ENCODE measurements around the gene NET1.
"Not testable (repeated sequence)": the region's sequence is repeated elsewhere in the genome, so short reads cannot be mapped to it uniquely, and the experiment has no call there.

The NET1 gene

DNA sequence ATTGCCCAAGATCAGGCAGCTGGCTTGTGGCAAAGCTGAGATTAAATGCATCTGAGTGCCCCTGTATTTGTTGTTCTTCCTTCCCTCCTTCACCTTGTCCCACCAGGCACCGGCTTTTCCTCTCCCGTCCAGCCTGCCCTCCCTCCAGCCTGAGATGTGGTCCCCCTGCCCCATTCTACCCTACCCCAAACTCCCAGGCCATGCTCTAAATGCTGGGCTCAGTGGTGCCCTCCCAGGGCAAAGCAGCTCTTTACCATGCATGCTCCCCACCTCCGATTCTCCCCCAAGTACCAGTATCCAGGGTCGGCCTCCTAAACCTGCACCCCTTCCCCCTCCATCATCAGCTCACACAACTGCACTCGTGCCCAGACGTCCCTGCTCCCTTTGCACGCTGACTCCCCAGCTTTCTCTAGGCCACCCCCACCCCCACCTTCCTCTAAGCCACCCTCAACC lies 50.5 kb downstream of the NET1 start:
- H3K4me3 Mint-ChIP-seq, result no peak overlapping the region
- no peak overlapping the region for H3K27ac Mint-ChIP-seq
- peaks cover 8% of the 10 kb centered on the region for H3K4me1 Mint-ChIP-seq
- no peaks in the 10 kb centered on the region for H3K9me3 Mint-ChIP-seq
- no peaks in the 10 kb centered on the region for H3K27me3 Mint-ChIP-seq
- H3K36me3 Mint-ChIP-seq, result peaks cover under 1% of the 10 kb centered on the region

DNA sequence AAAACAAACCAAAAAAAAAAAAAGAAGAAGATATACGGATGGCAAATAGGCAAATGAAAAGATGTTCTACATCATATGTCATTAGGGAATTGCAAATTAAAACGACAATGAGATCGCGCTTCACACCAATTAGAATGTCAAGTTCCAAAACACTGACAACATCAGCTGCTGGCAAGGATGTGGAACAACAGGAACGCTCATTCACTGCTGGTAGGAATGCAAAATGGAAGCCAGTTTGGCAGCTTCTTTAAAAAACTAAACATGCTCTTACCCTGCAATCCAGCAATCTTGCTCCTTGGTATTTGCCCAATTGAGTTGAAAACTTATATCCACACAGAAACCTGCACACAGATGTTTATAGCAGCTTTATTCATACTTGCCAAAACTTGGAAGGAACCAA lies 52.2 kb downstream of the NET1 start:
- Mint-ChIP-seq H3K4me3 (no peak overlapping the region), H3K27me3 (no peaks in the 10 kb centered on the region), H3K4me1 (no peaks in the 10 kb centered on the region), H3K9me3 (no peaks in the 10 kb centered on the region), H3K27ac (no peak overlapping the region), H3K36me3 (no peaks in the 10 kb centered on the region)

DNA sequence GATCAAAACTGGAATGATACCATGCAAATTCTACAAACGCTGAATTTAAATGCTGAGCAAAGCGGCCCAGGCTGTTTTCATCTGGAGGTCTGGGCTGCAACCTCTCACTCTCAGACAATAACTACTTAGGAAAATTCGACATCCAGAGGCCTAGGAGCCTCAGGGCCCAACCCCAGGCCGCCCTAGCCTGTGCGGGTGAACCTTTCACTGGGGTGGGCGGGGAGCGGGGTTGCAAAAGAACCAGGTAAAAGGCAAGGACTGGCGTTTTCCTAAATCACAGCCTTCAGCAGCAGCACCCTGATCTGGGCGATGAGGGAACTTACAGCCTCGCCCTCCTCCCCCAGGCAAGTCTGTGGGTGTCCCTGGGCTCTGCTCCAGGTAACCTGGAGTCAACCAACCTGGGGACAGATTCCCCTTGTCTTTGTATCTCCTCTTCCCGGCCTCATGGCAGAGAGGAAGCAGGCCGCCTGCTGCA lies 53.7 kb downstream of the NET1 start:
- no peaks in the 10 kb centered on the region for H3K4me1 Mint-ChIP-seq
- H3K27ac Mint-ChIP-seq, result no peak overlapping the region
- H3K36me3 Mint-ChIP-seq, result no peaks in the 10 kb centered on the region
- no peaks in the 10 kb centered on the region for H3K27me3 Mint-ChIP-seq
- no peaks in the 10 kb centered on the region for H3K9me3 Mint-ChIP-seq
- H3K4me3 Mint-ChIP-seq, result no peak overlapping the region

DNA sequence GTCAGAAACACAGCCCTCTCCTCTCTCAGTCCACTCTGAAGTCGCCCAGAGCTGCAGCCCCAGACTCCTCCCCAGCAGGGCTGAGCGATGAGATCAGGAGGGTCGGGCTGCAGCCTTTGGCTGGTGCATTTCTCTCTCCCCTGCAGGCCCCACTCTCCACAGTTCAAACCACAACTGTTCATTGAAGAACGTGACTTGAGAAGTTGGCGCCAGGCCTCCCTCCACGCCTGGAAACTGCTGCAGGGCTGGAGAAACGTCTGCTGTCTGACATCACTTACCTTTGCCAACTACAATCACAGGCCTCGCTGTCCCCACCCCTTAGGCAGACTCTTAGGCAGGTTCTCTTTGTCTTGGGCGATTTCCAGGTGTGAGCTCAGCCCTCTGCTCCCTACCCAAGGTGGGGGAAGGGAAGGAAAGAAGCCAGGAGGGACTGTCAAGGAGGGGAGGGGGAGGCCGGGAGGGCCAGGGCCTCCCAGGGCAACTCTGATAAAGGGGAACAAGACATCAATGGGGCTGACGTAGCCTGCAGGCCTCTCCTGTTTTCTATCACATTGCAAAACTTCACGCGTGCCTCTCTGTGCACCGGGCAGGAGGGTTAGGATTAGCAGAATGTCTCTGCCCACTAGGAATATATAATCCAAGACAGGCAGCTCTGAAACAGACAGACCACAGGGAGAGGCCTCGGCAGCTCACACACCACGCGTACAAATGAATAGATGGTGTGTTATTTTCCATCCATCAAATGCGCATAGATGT lies 54.3 kb downstream of the NET1 start:
- no peaks in the 10 kb centered on the region for H3K36me3 Mint-ChIP-seq
- no peak overlapping the region for H3K4me3 Mint-ChIP-seq
- no peaks in the 10 kb centered on the region for H3K27me3 Mint-ChIP-seq
- H3K27ac Mint-ChIP-seq, result no peak overlapping the region
- H3K4me1 Mint-ChIP-seq, result no peaks in the 10 kb centered on the region
- H3K9me3 Mint-ChIP-seq, result no peaks in the 10 kb centered on the region

DNA sequence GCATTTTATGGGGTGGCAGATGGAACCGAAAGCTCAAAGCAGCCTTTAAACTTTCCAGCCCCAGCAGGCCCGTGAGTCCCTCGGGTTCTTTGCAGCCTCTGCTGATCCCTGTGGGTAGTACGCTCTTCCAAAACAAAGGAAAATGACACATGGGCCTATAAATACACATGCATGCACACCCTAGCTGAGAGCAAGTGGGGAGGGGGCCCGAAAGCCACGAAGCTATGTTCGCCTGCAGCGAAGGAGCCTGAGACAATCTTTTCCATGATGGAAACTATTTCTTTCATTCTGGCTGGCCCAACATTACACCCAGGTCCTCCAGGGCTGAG lies 54.8 kb downstream of the NET1 start:
- Mint-ChIP-seq H3K27ac (no peak overlapping the region), H3K27me3 (no peaks in the 10 kb centered on the region), H3K4me3 (no peak overlapping the region), H3K36me3 (no peaks in the 10 kb centered on the region), H3K4me1 (no peaks in the 10 kb centered on the region), H3K9me3 (no peaks in the 10 kb centered on the region)

DNA sequence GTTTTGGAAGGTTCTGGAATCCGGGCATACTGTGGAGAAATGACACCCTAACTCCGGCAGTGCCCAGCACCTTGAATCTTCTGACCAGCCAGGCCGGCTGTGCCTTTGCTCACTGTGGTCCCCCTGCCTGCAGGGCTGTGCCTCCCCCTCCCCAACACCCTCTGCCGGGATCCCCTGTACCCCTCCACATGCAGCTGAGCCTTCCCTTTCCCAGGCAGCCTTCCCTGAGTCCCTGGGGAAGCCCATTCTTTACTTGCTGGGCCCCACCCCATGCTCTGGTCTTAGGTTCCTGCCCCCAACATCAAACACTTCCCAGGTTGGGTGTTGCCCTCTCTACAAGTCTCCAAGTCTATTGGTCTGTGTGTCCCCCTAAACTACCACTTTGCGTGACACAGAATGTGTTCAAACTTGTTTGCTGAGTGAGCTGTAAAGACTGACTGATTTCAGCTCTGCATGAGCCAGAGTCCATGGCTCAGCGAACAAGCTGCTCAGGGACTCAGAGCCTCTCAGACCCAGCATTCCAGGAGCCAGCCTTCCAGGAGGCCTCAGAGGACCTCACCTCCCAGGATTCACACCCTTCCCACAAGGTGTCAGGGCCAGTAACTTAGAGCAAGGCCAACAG lies 55.4 kb downstream of the NET1 start:
- no peak overlapping the region for H3K27ac Mint-ChIP-seq
- H3K9me3 Mint-ChIP-seq, result no peaks in the 10 kb centered on the region
- no peaks in the 10 kb centered on the region for H3K36me3 Mint-ChIP-seq
- H3K4me3 Mint-ChIP-seq, result no peak overlapping the region
- no peaks in the 10 kb centered on the region for H3K27me3 Mint-ChIP-seq
- H3K4me1 Mint-ChIP-seq, result no peaks in the 10 kb centered on the region

DNA sequence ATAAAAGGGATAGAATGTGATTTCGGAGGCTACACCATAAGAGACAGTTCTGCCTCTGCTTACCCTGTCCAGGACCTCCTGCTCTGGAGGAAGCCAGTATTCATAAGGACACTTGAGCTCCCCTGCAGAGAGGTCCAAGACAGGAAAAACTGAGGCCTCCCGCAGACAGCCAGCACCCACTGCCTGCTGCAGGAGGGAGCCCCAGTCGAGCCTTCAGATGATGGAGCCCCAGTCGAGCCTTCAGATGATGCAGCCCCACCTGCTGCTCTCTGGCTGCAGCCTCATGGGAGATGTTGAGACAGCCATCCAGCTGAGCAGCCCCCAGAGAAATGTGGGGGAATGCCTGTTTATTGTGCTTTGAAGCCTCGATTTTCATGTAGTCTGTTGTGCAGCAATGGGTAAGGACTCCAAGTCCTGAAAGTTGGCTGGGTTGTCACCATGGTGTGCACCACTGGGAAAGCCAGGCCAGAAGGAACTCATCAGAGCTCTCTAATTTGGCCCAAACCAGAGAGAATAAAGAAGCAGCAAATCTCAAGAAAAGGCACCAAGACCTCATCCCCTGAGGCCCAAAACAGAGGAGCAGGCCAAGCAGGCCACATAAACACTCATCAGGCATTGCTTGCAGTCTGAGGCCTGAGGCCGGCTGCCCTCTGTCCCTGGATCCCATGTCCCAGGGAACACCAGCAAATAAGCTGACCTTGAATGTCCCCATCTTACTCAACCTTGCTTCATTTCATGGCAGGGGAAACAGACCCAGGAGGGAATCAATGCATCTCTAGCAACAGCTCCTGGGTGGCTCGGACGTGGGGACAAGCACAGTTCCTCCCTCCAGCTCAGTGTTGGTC lies 56.1 kb downstream of the NET1 start:
- no peaks in the 10 kb centered on the region for H3K4me1 Mint-ChIP-seq
- no peaks in the 10 kb centered on the region for H3K9me3 Mint-ChIP-seq
- H3K4me3 Mint-ChIP-seq, result no peak overlapping the region
- no peaks in the 10 kb centered on the region for H3K27me3 Mint-ChIP-seq
- H3K27ac Mint-ChIP-seq, result no peak overlapping the region
- H3K36me3 Mint-ChIP-seq, result no peaks in the 10 kb centered on the region

DNA sequence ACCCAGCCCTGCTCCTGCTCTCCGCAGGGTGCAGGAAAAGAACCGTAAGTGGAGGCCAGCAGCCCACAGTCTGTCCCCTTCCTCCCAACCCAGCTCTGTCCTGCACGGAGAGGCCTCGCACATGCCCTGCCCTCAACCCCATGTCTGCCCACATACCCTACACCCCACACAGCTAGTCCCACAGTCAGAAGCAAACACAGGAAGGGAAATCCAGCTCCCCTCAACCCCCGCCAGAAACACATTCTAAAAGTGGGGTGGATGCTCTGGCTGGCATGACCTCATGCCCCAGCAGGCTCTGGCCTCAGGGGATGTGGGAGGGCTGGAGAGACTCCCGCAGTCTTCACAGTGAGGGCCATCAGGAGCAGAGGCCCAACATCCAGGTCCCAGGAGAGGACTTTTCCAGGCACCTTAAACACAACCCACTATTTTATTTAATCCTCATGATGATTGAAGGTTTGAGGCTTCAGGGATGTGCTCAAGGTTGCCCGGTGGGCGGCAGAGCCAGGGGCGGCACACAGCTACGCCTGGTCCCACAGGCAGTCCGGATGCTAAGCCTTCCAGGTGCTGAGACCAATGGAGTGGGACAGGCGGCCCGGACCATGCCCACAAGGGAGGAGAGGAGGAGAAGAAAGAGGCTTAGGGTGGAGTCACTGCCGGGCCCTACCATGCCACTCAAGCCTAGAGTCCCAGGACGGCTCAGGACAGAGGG lies 57.1 kb downstream of the NET1 start:
- H3K27me3 Mint-ChIP-seq, result no peaks in the 10 kb centered on the region
- H3K4me1 Mint-ChIP-seq, result no peaks in the 10 kb centered on the region
- no peaks in the 10 kb centered on the region for H3K36me3 Mint-ChIP-seq
- no peak overlapping the region for H3K27ac Mint-ChIP-seq
- H3K4me3 Mint-ChIP-seq, result no peak overlapping the region
- H3K9me3 Mint-ChIP-seq, result no peaks in the 10 kb centered on the region

DNA sequence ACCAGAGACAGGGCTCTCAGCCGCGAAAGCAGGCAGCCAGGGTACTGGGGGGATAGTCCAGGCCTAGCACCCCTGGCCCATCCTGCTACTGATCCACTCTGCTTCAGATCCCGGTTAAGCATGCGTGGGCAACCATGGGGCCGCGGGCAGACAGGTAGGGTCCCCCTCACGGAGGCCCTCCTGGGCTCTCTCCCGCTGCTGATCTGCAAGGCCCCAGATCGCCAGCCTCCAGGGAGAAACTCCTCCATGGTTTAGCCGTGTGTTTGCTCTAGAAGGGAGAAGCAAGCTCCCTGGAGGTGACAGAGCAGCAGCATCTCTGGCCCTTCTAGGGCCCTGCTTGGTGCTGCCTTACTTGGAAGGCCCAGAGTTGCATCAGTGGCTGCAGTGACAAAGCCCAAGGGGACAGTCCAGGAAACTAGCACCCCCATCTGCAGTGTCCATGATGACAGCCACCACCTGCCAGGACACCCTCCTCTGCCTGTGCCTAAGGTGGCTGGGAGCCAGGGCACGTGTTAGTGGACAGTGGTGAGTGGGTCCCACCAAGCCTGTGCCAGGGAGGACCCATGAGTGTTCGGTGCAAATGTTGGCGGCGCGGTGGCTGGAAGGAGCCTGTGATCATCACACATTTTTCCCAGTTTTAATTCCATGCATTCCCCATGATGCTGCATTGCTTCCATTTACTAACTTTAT lies 57.9 kb downstream of the NET1 start:
- H3K36me3 Mint-ChIP-seq, result no peaks in the 10 kb centered on the region
- no peaks in the 10 kb centered on the region for H3K9me3 Mint-ChIP-seq
- no peaks in the 10 kb centered on the region for H3K4me1 Mint-ChIP-seq
- no peak overlapping the region for H3K4me3 Mint-ChIP-seq
- no peaks in the 10 kb centered on the region for H3K27me3 Mint-ChIP-seq
- H3K27ac Mint-ChIP-seq, result no peak overlapping the region

DNA sequence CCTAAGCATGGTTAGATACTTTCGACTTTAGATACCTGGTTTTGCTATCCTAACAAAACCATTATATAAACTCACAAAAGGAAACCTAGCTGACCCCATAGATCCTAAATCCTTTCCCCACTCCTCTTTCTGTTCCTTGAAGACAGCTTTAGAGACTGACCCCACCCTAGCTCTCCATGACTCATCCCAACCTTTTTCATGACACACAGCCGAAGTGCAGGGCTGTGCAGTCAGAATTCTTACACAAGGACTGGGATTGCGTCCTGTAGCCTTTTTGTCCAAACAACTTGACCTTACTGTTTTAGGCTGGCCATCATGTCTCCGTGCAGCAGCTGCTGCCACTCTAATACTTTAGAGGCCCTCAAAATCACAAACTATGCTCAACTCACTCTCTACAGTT lies 62.3 kb downstream of the NET1 start:
- H3K9me3 Mint-ChIP-seq, result not testable (repeated sequence)

DNA sequence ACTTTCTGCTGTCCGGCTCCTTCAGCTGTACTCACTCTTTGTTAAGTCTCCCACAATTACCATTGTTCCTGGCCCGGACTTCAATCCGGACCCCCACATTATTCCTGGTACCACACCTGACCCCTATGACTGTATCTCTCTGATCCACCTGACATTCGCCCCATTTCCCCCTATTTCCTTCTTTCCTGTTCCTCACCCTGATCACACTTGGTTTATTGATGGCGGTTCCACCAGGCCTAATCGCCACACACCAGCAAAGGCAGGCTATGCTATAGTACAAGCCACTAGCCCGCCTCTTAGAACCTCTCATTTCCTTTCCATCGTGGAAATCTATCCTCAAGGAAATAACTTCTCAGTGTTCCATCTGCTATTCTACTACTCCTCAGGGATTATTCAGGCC lies 62.7 kb downstream of the NET1 start:
- not testable (repeated sequence) for H3K4me3 Mint-ChIP-seq, H3K36me3 Mint-ChIP-seq, H3K27ac Mint-ChIP-seq, H3K9me3 Mint-ChIP-seq, H3K4me1 Mint-ChIP-seq, H3K27me3 Mint-ChIP-seq

More for the DNA sequence above, 62.3 kb downstream of the NET1 start:
- H3K27me3 Mint-ChIP-seq, H3K36me3 Mint-ChIP-seq, H3K4me3 Mint-ChIP-seq, H3K4me1 Mint-ChIP-seq, H3K27ac Mint-ChIP-seq: not testable (repeated sequence)

DNA sequence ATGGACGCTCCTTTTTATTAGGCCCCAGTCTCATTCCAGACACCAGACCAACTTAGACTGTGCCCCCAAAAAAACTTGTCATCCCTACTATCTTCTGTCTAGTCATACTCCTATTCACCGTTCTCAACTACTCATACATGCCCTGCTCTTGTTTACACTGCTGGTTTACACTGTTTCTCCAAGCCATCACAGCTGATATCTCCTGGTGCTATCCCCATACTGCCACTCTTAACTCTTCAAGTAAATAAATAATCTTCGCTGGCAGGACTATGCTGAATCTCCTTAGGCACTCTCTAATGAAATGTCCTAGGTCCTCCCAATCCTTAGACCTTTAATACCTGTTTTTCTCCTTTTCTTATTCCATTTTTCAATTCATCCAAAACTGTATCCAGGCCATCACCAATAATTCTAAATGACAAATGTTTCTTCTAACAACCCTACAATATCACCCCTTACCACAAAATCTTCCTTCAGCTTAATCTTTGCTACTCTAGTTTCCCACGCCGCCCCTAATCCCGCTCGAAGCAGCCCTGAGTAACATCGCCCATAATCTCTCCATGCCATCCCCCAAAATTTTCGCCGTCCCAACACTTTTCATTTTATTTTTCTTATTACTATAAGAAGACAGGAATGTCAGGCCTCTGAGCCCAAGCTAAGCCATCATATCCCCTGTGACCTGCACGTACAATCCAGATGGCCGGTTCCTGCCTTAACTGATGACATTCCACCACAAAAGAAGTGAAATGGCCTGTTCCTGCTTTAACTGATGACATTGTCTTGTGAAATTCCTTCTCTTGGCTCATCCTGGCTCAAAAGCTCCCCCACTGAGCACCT lies 63.8 kb downstream of the NET1 start:
- H3K36me3 Mint-ChIP-seq, H3K27ac Mint-ChIP-seq, H3K4me3 Mint-ChIP-seq, H3K27me3 Mint-ChIP-seq, H3K9me3 Mint-ChIP-seq, H3K4me1 Mint-ChIP-seq: not testable (repeated sequence)

DNA sequence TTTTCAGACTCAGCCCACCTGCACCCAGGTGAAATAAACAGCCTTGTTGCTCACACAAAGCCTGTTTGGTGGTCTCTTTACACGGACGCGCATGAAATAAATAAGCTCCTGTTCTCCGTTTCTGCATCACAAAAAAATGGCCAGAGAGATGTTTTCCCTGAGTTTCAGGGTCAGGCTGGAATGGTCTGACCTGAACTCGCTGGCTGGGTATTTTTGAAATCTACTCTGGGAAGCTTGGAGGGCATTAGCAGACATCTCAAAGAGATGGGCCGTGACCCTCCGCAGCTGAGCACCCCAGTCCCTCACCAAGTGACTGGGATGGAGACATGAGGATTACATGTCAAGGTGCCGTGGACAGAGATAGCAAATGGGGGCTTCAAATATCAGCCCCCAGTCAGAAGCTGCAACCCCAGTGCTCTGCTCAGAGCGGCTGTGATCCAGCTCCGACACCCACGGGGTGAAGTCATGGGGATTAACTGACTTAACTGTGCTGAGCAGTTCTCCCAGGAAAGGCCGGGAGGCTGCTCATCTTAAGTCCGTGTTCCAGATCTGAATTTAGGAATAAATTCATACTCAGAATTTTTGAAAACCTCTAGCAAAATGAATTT lies 64.7 kb downstream of the NET1 start:
- Mint-ChIP-seq H3K4me1 (no peaks in the 10 kb centered on the region), H3K9me3 (no peaks in the 10 kb centered on the region), H3K36me3 (no peaks in the 10 kb centered on the region), H3K27me3 (no peaks in the 10 kb centered on the region), H3K27ac (no peak overlapping the region), H3K4me3 (no peak overlapping the region)

DNA sequence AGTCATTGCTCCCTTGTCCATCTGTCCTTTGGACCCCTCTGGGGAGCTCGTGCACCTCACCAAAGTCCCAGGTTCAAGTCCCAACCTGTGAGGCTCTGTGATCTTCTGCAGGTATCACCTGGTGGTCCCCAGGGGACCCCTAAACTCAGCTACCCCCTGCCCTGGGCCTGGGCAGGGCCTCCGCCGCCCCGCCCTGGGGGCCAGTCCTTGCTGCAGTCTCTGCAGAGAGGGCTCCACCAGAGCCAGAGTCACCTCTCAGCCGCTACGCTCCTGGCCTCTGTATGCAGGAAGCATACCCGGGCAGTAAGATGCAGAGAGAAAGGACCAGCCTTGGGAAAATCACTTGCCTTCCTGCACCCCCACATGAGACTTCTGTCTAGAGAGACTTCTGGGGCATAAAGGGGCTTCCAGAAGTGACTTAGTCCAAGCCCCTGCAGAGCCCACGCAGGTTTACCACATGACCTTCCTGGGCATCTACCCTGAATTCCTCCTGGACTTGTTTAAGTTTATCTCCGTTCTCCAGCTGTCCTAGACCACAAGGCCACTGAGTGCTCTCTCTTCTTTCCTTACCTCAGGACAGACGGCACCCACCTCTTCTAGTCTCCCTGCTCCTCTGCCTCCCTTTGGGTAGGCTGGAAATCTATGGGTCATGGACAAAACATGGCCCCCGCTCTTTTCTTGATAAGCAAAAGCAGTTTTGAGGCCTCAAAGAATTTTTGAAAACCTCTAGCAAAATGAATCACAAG lies 65.8 kb downstream of the NET1 start:
- H3K4me1 Mint-ChIP-seq, result no peaks in the 10 kb centered on the region
- no peaks in the 10 kb centered on the region for H3K9me3 Mint-ChIP-seq
- H3K27ac Mint-ChIP-seq, result no peak overlapping the region
- H3K27me3 Mint-ChIP-seq, result no peaks in the 10 kb centered on the region
- H3K4me3 Mint-ChIP-seq, result no peak overlapping the region
- H3K36me3 Mint-ChIP-seq, result no peaks in the 10 kb centered on the region
